ENCODE results near the gene PDF. TPM values are rescaled to one million over a fixed set of nuclear protein-coding genes. Genes with fewer than 3 reads are reported as not detected.
A peak's percentile ranks its signal among the peaks of the same experiment; 100 is the strongest.
"Not testable (repeated sequence)": the region's sequence is repeated elsewhere in the genome, so short reads cannot be mapped to it uniquely, and the experiment has no call there.

PDF gene
- 10 to 100 TPM in 1 of 2 experiments, 1 to 10 TPM in 1; 9.1 to 15.2 TPM for total RNA-seq

GRCh38 chr16:69330286-69331109, at the start of gene PDF:
TSS of gene PDF (minus strand) at chr16:69330588. CDS start at chr16:69330570, 18 bp downstream.
- Mint-ChIP-seq H3K27me3 (no peaks in the 10 kb centered on the region), H3K4me3 (peak within 1 kb of the TSS; percentile 78), H3K9me3 (no peaks in the 10 kb centered on the region), H3K4me1 (peaks cover 48% of the 10 kb centered on the region), H3K36me3 (ENCODE audit: low read depth) (peaks cover 52% of the 10 kb centered on the region), H3K27ac (peak within 1 kb of the TSS; percentile 73)
- ChIA-PET POLR2A (interaction anchor here (0.6 kb wide), 3 partner anchors 8 to 300 kb away, joined by 4 to 6 read pairs (median 6); no protein-coding TSS in a partner anchor), CTCF (interaction anchor here (0.5 to 3.5 kb wide), 7 partner anchors 8 to 424 kb away, joined by 3 to 12 read pairs (median 4); partner anchors contain the start of genes NIP7 and NOB1)
- DNase-seq = peak; percentile 87

DNA sequence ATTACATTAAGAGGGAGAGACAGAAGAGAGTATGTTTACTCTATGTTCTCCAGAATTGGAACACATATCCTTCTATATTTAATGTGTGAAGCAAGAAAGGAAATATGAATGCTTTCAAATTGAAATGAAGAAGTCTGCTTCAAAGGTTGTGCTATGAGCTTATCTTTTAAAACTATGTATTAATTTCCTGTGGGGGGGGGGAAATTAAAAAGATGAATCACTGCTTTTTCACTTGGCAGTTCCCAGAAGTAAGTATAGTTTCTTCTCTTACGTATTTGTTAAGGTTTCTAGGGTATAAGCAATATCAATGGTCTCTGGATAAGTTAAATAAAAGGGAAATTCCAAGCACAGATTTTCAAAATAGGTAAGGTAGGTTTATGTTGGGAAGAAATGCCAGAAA, 48.4 kb upstream of the PDF start:
- no peaks in the 10 kb centered on the region for H3K27me3 Mint-ChIP-seq
- H3K4me1 Mint-ChIP-seq = peaks cover 28% of the 10 kb centered on the region
- no peaks in the 10 kb centered on the region for H3K9me3 Mint-ChIP-seq
- ChIA-PET POLR2A (interaction anchor here (0.7 kb wide), 1 partner anchor 231 kb away, joined by 4 read pairs; no protein-coding TSS in a partner anchor), CTCF (interaction anchor here (0.7 to 1.2 kb wide), 3 partner anchors 9 to 173 kb away, joined by 3 to 4 read pairs (median 3); no protein-coding TSS in a partner anchor)
- DNase-seq = no peak
- H3K27ac Mint-ChIP-seq = no peak overlapping the region
- peaks cover 37% of the 10 kb centered on the region for H3K36me3 Mint-ChIP-seq (ENCODE audit: low read depth)
- no peak overlapping the region for H3K4me3 Mint-ChIP-seq

DNA sequence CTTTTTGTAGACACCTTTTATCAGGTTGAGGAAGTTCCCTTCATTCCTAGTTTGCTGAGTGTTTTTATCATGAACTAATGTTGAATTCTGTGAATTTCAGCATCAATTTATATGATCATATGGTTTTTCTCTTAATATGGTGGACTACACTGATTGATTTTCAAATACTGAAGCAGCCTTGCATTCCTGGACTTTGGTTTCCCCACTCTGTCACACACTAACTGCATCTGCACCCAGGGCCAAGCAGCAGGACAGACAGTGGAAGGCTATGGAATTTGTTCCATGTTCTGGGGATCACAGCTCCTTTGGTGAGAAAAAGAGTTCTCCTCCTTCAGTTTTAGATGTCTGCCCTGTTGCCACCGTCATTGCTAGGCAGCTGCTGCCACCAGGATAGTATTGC, 47.6 kb upstream of the PDF start:
- CTCF ChIA-PET = interaction anchor here (0.7 to 1.2 kb wide), 3 partner anchors 10 to 174 kb away, joined by 3 to 4 read pairs (median 3); no protein-coding TSS in a partner anchor
- H3K4me3 Mint-ChIP-seq = no peak overlapping the region
- H3K36me3 Mint-ChIP-seq (ENCODE audit: low read depth) = peaks cover 36% of the 10 kb centered on the region

DNA sequence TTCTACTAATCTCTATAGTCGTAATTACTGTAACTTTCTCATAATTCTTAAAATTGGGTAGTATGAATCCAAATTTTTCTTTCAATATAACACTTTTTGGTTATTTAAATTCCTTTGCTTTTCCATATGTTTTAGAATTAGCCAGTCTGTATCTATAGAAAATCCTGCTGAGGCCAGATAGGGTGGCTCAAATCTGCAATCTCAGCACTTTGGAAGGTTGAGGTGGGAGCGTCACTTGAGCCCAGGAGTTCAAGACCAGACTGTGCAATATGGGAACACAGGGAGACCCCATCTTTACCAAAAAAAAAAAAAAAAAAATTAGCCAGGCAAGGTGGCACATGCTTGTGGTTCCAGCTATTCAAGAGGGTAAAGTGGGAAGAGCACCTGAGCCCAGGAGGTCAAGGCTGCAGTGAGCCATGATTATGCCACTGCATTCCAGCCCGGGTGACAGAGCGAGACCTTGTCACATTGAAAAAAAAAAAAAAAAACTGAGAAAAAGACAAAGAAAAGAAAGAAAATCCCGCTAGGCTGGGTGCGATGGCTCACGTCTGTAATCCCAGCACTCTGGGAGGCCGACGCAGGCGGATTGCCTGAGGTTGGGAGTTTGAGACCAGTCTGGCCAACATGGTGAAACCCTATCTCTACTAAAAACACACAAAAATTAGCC, 46.1 kb upstream of the PDF start:
- ChIA-PET CTCF (interaction anchor here (0.7 to 1.4 kb wide), 3 partner anchors 9 to 30 kb away, joined by 3 to 6 read pairs (median 5); partner anchors contain the start of gene TERF2), POLR2A (no interaction called here)
- Mint-ChIP-seq H3K4me1 (peaks cover 14% of the 10 kb centered on the region), H3K9me3 (no peaks in the 10 kb centered on the region), H3K36me3 (ENCODE audit: low read depth) (peaks cover 32% of the 10 kb centered on the region), H3K4me3 (no peak overlapping the region), H3K27ac (no peak overlapping the region), H3K27me3 (no peaks in the 10 kb centered on the region)
- no peak for DNase-seq

More for the DNA sequence above, 47.6 kb upstream of the PDF start:
- H3K4me1 Mint-ChIP-seq = peaks cover 24% of the 10 kb centered on the region
- no peak for DNase-seq
- H3K27me3 Mint-ChIP-seq = no peaks in the 10 kb centered on the region
- no peak overlapping the region for H3K27ac Mint-ChIP-seq
- no peaks in the 10 kb centered on the region for H3K9me3 Mint-ChIP-seq
- POLR2A ChIA-PET = interaction anchor here (0.7 kb wide), 1 partner anchor 230 kb away, joined by 4 read pairs; no protein-coding TSS in a partner anchor

DNA sequence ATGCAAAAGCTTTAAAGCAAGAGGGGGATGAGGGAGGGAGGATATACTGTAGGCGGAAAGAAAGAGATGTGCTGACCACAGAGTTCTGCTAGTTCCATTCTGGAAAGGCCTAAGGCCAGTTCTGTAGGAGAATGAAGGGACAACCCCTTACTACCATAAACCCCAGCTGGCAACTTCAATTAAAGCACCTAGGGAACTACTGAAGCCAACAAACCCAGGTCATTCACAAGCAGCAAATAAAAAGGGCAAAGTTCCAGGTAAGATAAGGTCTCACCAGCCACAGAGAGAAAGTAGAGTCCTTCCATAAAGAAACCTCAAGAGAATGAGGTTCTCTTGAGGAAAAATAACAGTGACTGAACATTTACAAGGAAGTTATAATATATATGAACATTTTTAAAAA, 42.6 kb upstream of the PDF start:
- Mint-ChIP-seq H3K4me3 (no peak overlapping the region), H3K9me3 (no peaks in the 10 kb centered on the region), H3K27ac (no peak overlapping the region), H3K36me3 (ENCODE audit: low read depth) (peaks cover 41% of the 10 kb centered on the region), H3K27me3 (no peaks in the 10 kb centered on the region), H3K4me1 (peaks cover 12% of the 10 kb centered on the region)
- ChIA-PET CTCF (interaction anchor here (0.8 kb wide), 1 partner anchor 12 kb away, joined by 3 read pairs; no protein-coding TSS in a partner anchor), POLR2A (no interaction called here)
- DNase-seq = no peak

DNA sequence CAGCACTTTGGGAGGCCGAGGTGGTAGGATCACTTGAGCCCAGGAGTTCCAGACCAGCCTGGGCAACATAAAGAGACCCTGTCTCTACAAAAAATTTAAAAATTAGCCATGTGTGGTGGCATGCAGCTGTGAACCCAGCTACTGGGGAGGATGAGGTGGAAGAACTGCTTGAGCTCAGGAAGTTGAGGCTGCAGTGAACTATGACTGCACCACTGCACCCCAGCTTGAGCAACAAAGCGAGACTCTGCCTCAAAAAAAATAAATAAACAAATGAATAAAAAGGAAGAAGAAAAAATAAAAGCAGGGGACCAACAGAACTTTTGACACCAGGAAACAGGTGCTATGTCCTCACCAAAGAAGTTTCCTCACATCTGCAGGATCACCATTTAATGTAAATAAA, 41.2 kb upstream of the PDF start:
- ChIA-PET CTCF (no interaction called here), POLR2A (interaction anchor here (0.6 kb wide), 1 partner anchor 54 kb away, joined by 3 read pairs; no protein-coding TSS in a partner anchor)

GRCh38 chr16:69368866-69369265, 38.5 kb upstream of the PDF start:
- H3K27ac Mint-ChIP-seq = no peak overlapping the region
- ChIA-PET CTCF (no interaction called here), POLR2A (no interaction called here)
- H3K9me3 Mint-ChIP-seq = no peaks in the 10 kb centered on the region
- no peaks in the 10 kb centered on the region for H3K27me3 Mint-ChIP-seq
- peaks cover 12% of the 10 kb centered on the region for H3K4me1 Mint-ChIP-seq
- peaks cover 48% of the 10 kb centered on the region for H3K36me3 Mint-ChIP-seq (ENCODE audit: low read depth)
- H3K4me3 Mint-ChIP-seq = no peak overlapping the region
- no peak for DNase-seq

More for the DNA sequence above, 41.2 kb upstream of the PDF start:
- Mint-ChIP-seq H3K27me3 (no peaks in the 10 kb centered on the region), H3K4me3 (no peak overlapping the region), H3K36me3 (ENCODE audit: low read depth) (peaks cover 42% of the 10 kb centered on the region), H3K9me3 (no peaks in the 10 kb centered on the region), H3K4me1 (peaks cover 12% of the 10 kb centered on the region), H3K27ac (no peak overlapping the region)
- no peak for DNase-seq

GRCh38 chr16:69367980-69368379, 37.6 kb upstream of the PDF start:
- CTCF ChIA-PET = no interaction called here
- no peak overlapping the region for H3K27ac Mint-ChIP-seq
- no peak for DNase-seq
- H3K36me3 Mint-ChIP-seq (ENCODE audit: low read depth) = peaks cover 49% of the 10 kb centered on the region
- H3K4me3 Mint-ChIP-seq = no peak overlapping the region
- H3K4me1 Mint-ChIP-seq = peaks cover 9% of the 10 kb centered on the region
- POLR2A ChIA-PET = no interaction called here
- no peaks in the 10 kb centered on the region for H3K27me3 Mint-ChIP-seq
- H3K9me3 Mint-ChIP-seq = no peaks in the 10 kb centered on the region

DNA sequence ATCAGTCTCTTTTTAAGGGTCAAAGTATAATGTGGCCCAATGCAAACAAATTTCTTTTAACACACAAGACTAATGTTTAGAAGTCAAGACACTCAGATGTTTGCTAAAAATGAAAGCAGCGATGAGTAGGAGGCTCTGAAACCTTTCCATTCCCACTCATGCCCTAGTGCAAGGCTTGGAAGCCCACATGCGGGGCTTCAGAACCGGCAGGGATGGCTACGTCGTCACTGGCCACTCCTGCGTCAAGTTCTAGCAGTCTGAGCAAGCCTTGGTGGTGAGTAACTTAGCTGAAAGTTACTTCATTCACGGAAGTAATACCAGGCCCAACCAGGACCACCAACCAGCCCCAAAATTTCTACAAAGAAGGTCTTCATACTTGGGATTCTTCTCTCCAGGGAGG, 36.0 kb upstream of the PDF start:
- Mint-ChIP-seq H3K27ac (no peak overlapping the region), H3K4me1 (peaks cover 9% of the 10 kb centered on the region), H3K4me3 (no peak overlapping the region), H3K27me3 (no peaks in the 10 kb centered on the region), H3K9me3 (no peaks in the 10 kb centered on the region), H3K36me3 (ENCODE audit: low read depth) (peaks cover 44% of the 10 kb centered on the region)
- DNase-seq = no peak
- ChIA-PET CTCF (interaction anchor here (0.5 kb wide), 1 partner anchor 59 kb away, joined by 3 read pairs; no protein-coding TSS in a partner anchor), POLR2A (no interaction called here)

DNA sequence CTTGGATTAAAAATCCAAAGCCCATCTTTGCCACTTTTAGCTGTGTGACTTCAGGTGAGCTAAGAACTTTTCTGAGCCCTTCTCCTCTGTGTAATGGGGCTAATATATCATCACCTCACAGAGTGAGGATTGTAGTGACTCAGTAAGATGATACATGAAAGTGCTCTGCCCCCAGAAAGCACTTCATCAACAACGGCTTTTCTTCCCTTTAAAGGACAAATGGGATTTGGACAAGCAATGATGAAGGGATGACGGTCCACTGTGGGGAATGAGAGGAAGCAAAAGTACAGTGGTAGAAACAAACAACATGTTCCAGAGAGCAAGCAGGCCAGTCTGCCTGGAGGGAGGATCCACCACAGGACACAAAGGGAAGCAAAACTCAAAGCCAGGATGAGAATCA, 35.5 kb upstream of the PDF start:
- H3K4me3 Mint-ChIP-seq = no peak overlapping the region
- peaks cover 49% of the 10 kb centered on the region for H3K36me3 Mint-ChIP-seq (ENCODE audit: low read depth)
- no peaks in the 10 kb centered on the region for H3K9me3 Mint-ChIP-seq
- no peak for DNase-seq
- H3K4me1 Mint-ChIP-seq = peaks cover 9% of the 10 kb centered on the region
- ChIA-PET POLR2A (no interaction called here), CTCF (no interaction called here)
- no peak overlapping the region for H3K27ac Mint-ChIP-seq
- no peaks in the 10 kb centered on the region for H3K27me3 Mint-ChIP-seq

DNA sequence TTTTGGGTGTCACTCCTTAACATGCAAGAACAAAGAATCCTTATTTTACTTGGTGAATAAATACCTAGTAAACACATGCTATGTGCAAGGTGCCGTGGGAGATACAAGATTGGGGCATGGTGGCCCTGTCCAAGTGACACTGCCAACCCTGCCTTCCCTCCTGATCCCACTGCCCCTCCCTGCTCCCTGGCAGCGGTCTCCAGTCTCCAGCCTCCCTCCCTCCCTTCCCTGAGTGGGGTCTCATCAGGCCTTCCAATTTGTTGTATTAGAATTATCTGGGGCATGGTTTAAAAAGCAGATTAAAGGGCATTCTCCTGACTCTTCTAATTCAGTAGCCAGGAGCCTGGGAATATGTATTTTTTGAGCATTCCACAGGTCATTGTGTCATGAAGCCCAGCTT, 33.7 kb upstream of the PDF start:
- ChIA-PET CTCF (no interaction called here), POLR2A (no interaction called here)
- Mint-ChIP-seq H3K4me3 (no peak overlapping the region), H3K9me3 (no peaks in the 10 kb centered on the region), H3K36me3 (ENCODE audit: low read depth) (peaks cover 38% of the 10 kb centered on the region), H3K4me1 (peaks cover 5% of the 10 kb centered on the region), H3K27me3 (no peaks in the 10 kb centered on the region), H3K27ac (no peak overlapping the region)
- DNase-seq = no peak

DNA sequence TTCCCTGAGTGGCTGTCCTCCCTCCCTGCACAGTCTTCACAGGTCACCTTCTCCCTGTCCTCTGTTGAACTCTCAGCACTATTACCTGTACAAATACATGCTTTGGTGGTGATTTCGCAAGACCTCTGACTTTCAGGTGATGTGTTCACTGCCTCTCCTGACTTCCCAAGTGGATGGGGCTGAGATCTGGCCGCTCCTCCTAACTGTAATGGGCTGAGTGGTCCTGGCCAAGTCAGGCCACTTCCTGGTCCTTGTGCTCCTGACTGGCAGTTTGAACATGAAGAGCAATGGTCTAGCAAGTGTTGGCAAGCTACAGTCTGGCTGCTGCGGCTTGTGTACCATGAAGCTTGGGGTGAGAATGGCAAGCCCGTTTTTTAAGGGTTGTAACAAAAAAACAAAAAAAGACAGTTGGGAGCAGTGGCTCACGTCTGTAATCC, 32.9 kb upstream of the PDF start:
- Mint-ChIP-seq H3K9me3 (no peaks in the 10 kb centered on the region), H3K36me3 (ENCODE audit: low read depth) (peaks cover 34% of the 10 kb centered on the region), H3K27me3 (no peaks in the 10 kb centered on the region), H3K4me3 (no peak overlapping the region), H3K27ac (peak overlapping the region; percentile 7), H3K4me1 (peaks cover 5% of the 10 kb centered on the region)
- ChIA-PET POLR2A (no interaction called here), CTCF (no interaction called here)
- DNase-seq = no peak

DNA sequence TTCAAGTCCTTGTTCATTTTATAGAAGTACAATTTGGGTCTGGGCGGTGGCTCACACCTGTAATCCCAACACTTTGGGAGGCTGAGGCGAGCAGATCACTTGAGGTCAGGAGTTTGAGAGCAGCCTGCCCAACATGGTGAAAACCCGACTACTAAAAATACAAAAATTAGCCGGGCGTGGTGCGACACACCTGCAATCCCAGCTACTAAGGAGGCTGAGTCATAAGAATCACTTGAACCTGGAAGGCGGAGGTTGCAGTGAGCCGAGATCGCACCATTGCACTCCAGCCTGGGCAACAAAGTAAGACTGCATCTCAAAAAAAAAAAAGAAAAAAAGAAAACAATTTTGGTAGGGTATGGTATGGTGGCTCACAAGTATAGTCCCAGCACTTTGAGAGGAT, 29.7 kb upstream of the PDF start:
- DNase-seq, POLR2A ChIA-PET, H3K9me3 Mint-ChIP-seq, H3K27me3 Mint-ChIP-seq, H3K4me3 Mint-ChIP-seq, H3K27ac Mint-ChIP-seq, CTCF ChIA-PET, H3K4me1 Mint-ChIP-seq: not testable (repeated sequence)
- H3K36me3 Mint-ChIP-seq (ENCODE audit: low read depth) = peaks cover 34% of the 10 kb centered on the region
